ENCODE data around the gene SLC7A10. TPM values are rescaled to one million over a fixed set of nuclear protein-coding genes. Genes with fewer than 3 reads are reported as not detected.

SLC7A10 gene
- total RNA-seq, 3 donors from 2014 or later, result 6.9 to 8.8 TPM; not detected in 1

Other genes with a start within 250 kb of the SLC7A10 start
- 10 to 100 TPM in 2 of 3 donors, 1 to 10 TPM in 1; 1.4 to 55.3 (median 35.4) TPM for gene RHPN2, start 161.0 kb downstream of the SLC7A10 start, total RNA-seq
- 10 to 100 TPM in 2 of 3 donors, 1 to 10 TPM in 1; 9.4 to 14.2 (median 12.5) TPM for gene GPATCH1, start 144.7 kb downstream of the SLC7A10 start, total RNA-seq
- gene WDR88, start 93.7 kb downstream of the SLC7A10 start, total RNA-seq, result not detected
- 10 to 100 TPM; 15.1 to 29.5 (median 23.8) TPM for gene LRP3, start 31.5 kb downstream of the SLC7A10 start, total RNA-seq
- 100 to 1,000 TPM in 1 of 3 donors, 10 to 100 TPM in 2; 35.1 to 263 (median 67.5) TPM for gene CEBPA, start 76.7 kb upstream of the SLC7A10 start, total RNA-seq
- 10 to 100 TPM; 23.3 to 32.0 (median 23.4) TPM for gene CEBPG, start 147.9 kb upstream of the SLC7A10 start, total RNA-seq

Measured in breast epithelium (tissue), 3 donors.